ENCODE data around the gene MRPL55.

DNA sequence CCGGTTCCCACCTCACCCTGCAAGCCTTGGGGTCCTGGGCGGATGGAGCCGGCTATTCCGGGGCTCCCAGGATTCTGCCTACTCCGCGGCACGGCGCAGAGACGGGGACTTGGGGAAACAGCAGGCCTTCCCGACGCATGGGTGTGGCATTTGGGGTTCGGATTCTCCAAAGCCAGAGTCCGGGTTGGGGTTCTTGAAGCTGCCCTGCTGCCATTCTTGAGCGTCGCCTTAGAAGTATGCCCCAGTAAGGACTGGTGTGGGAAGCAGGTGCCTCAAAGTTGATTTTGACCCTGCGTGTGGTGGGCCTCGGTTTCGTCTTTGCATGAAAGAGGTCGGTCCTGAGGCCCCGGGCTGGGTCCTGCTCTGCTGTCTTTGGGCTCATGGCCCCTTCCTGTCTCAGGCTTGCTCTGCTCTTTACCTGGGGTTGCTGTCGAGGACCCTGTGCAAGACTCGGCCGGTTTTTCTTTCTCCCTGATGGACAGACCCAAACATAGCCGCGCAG, 31.7 kb upstream of the MRPL55 start:
- no peak for TF ChIP-seq CTCF (optimal IDR thresholded peaks at IDR 0.05 in 1 of 3, IDR thresholded peaks at IDR 0.05 in 1 of 3, conservative IDR thresholded peaks at IDR 0.05 in 1 of 3; ENCODE audit: extremely low read depth in 1 of 3, insufficient read depth in 2 of 3, low read length in 3 of 3)
- no peak for TF ChIP-seq EZH2 (IDR thresholded peaks at IDR 0.05; ENCODE audit: low read length)

Data from keratinocyte (primary cell).